GM18502 (cell line): Measurements from ENCODE around the gene STC2.

Experiments used
- ATAC-seq: cut with Tn5 transposase; IDR thresholded peaks from one replicate; pipeline ENCODE4 v1.9.1; 2021; ENCODE audit warnings: mild to moderate bottlenecking; ENCODE audit not compliant: unreplicated experiment, poor library complexity

The STC2 gene

DNA sequence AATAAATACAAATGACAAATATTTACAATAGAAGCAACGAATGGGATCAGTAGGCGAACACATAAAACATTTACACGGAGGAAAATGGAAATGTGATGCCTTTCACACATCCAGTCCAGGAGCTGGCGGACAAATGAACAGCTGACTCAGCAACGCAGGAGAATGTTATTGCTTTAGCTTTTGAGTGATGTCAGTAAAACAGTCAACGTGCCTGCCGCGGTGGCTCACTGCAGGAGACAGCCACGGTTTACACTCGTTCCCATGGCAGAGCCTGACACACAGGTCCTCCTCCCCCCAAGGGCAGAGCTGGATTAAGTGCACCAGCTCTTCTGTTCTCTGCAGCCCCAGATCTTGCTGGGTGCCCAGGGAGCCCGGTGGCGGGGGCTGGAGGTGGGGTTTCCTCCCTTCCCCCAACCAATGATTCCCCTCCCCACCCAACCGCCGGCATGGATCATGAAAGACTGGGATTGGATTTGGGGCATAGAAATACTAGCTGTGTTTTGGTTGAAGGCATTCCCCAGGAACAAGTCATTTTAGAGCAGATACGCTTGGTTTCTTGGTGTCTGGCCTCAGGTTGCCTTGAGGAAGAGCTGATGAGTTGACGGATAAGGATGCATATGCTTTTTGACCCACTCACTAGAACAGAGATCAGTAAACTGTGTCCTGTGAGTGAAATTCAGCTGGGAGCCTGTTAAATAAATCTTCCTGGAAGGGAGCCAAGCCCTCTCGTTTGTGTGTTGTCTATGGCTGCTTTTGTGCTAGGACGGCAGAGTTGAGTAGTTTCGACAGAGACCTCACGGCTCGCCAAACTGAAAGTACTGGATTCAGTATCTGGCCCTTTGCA lies 12.5 kb downstream of the STC2 start:
- no peak for ATAC-seq

DNA sequence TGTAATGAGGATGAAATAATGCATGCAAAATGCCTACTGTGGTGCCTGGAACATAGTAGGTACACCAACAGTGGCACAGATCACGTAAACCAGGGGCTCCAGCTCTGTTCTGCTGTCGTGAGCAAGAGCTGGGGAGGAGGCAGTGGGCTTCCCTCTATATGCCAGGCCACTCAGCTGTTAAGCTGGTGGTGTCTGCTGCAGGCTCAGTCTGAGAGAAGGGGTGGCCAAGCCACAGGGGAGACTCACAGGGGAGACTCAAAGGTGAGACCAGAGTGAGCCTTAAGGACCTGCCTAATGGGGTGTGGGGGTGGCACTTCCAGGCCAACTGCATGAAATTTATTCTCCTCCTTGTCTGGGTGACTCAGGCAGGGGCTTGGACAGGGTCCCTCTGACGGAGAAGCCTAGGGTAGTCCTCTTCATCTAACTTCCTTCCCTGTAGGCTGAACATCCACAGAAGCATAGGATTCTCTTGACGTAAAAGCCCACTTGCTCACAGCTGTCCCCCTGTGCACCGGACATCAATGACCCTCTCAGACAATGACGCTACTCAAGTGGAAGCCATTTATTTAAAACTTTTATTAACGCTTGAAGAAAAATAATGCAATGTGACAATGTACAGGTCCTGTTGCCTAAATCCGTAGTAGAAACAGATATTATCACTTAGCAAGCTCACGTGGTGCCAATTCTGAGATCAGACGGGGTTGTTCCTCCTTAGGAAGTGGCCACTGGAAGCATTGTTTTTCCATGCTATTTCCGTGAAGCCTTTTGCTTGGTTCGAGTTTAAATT lies 13.9 kb downstream of the STC2 start:
- no peak for ATAC-seq

GRCh38 chr5:173313351-173313801 lies 14.8 kb downstream of the STC2 start:
- ATAC-seq, result no peak

DNA sequence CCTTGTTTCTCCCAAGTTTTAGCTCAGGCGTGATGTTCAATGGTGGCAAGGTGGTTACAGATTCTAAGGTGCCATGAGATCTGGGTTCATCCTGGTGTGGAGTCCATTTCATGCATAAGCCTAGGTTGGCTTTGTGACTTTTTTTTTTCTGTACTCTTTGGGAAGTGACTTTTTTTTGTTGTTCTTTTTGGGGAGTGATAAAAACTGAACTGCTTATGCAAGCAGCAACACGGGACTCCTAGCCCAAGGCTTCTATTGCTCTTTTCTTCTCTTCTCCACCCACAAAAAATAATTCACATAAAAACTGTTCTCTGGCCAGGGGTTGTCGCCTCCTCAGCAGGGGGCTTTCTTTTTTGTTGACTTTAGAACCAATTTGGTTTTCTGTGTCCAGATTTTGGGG lies 15.4 kb downstream of the STC2 start:
- ATAC-seq, result no peak

DNA sequence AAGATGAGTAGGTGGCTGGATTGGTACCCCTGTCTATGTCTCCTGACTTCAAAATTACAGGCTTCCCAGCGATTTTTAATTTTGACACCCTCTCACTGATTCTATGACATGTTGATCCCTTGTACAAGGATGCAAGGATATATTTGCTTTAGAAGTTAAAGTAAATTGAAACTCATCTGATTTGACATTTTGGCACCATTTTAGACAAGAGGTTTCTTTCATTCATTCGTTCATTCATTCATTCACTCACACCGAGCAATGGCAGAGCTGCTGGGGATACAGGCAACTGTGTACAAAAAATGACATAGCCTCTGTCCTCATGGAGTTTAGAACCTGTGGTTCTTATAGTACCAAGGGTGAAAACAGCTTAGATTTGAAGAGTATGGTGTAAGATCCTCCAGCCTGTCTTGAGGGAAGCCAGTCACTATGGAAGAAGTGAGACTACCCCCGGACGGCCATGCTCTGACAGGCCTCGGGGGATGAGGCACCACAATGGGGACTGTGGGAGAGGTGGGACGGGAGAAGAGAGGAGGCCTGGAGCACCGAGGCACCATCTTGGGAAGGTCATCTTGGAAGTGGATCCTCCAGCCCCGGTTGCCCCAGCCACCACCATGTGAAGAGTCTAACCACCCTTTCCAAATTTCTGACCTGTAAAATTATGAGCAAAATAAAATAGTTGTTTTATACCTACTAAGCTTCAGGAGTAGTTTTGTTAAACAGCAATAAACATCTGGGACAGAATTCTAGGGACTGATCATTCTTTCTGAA lies 16.2 kb downstream of the STC2 start:
- no peak for ATAC-seq

DNA sequence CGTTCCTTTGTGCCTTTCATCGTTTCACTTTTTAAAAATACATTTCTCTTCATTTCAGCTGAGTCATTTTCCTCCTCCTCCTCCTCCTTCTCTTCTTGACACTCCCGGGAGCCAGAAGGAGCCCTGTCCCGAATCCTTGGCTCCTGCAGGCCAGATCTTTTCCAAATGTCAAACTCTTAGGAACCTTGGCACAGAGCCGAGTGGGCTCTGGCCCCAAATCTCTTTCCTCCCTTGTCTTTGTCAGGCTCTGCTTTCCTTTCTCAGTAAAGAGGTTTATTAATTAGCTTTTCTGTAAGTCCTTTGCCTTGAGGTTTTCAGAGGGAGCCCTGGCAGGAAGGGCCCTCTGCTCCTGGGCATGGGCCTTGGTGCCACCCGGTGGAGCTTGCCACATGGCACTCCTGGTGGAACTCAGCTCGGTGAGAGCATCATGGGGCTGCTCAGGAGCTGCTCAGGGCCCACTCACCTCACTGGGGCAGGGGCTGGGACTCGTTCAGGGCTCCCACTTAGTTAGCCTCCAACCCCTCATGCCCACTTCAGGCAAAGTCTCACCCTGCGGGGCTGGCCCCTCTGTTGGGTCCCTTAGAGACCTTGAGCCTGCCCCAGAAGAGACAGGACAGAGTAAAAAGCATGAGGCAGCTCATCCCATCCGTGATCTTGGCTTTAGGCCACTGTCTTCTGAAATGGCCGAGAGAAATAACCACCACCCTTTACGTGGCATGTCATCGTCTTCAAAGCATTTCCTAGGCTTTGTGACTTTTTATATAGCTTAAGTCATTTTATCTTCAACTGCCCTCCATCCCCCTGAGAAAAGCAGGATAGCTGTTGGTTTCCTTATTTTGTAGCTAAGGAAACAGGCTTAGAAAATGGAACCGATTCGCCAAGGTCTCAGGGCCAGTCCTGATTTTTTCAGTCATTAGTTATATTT lies 17.1 kb downstream of the STC2 start:
- ATAC-seq, result no peak

DNA sequence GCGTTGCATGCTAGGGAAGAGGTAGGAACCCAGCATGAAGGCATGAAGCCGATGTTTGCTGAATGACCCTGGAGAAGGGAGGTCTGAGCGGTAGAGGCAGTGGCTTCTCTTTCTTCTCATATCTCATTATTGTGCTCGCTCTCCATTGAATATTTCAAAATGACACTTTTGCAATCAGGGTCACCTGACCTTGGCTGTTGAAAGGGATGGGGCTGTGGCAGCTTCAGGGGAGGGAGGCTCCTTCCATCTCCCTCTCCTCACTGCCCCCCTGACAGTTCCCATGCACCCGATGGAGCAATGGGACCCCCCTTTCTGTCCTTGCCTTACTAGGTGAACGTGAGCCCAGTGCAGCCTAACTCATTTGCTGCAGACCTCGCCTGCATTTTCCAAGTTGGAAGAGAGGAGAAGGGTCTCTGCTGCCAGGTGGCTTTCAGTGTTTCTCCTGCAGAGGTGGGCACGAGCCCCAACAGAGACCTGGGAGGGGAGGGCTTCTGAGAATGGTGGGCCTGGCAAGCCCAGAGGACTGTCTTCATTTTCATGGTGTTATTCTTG lies 17.9 kb downstream of the STC2 start:
- no peak for ATAC-seq

DNA sequence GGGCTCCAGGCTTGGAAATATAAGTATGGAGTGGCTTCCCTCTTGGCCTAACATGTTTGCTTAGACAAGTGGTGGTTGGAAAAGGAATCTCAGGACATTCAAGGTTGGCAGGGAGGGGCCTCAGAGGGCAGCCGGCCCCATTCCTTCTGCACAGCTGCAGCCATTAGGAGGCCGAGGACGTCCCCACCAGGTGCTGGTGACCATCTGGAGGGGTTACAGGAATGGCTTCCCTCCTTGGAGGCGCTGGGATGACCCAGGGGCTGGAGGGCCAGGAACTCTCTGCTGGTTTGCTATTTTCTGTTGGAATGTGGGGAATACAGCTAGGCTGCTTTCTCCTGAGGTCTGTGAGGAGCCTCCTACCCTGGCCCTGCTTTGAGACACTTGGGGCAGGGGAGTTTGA lies 18.5 kb downstream of the STC2 start:
- ATAC-seq, result no peak

- ATAC-seq, result no peak
Observed at GRCh38 chr5:173308226-173308625, 20.0 kb downstream of the STC2 start.

DNA sequence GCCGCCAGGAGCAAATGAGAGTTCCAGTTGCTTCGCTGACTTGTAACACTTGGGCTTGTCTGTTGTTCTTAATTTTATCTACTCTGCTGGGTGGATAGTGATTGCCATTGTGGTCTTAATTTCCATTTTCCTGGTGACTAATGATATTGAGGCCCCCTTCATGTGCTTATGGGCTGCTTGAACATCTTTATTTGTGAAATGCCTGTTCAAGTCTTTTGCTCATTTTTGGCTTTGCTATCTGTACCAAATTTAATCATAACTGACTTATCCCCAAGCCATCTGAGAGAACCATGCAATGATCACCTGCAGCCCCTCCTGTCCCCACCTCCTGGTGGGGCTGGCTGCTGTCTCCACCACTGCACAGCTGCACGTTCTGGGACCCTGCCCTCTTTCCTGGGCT lies 20.5 kb downstream of the STC2 start:
- no peak for ATAC-seq

DNA sequence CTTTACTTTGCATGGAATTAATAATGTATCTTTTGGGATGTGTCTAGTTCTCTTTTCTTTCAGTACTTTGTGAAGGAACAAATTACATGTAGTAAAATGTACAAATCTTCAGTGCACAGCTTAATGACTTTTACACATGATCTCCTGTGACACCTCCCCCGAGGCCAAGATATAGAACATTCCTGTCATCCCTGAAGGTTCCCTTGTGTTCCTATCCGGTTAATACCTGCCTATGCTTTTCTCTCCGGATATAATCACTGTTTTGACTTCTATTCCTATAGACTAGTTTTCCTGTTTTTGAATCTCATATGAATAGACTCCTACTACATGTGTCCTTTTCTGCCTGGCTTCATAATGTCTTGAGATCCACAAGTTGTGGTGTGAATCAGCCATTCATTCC lies 21.5 kb downstream of the STC2 start:
- ATAC-seq, result no peak

DNA sequence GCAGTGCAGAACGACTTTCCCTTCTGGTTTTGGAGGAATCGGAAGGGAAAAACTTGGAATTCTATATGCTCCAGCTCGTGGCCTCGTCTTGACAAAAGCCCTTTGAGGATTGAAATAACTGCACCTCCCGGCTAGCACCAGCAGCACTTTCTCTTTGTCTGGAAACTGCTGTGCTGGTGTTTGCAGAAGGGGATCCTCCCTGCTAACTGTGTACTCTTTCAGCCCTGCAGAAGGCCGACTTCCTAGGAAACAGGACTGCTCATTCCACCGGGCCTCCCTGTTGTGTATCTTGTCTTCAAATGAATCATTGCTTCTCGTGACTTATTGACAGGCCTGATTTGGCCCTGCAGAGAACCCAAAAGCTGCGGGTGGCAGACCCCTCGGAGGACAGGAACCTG lies 23.6 kb downstream of the STC2 start:
- ATAC-seq, result no peak

- ATAC-seq, result no peak
Observed at GRCh38 chr5:173303878-173304590, 24.2 kb downstream of the STC2 start.

GRCh38 chr5:173302546-173303155 lies 25.6 kb downstream of the STC2 start:
- ATAC-seq, result no peak

GRCh38 chr5:173301695-173302545 lies 26.3 kb downstream of the STC2 start:
- no peak for ATAC-seq

GRCh38 chr5:173300389-173301047 lies 27.7 kb downstream of the STC2 start:
- no peak for ATAC-seq

- ATAC-seq, result no peak
Observed at GRCh38 chr5:173299820-173300219, 28.4 kb downstream of the STC2 start.
